Gastroesophageal sphincter (tissue), 3 donors: ENCODE results near the gene CRACR2A.

Experiments
- CTCF ChIP-seq, 4 experiments: fragments of 200-600 bp in 2 of 4; fragments of 450-650 bp in 2 of 4; sonication (generic) in 1 of 4; IDR thresholded peaks; one replicate each; pipeline ENCODE4 v1.5.1; 2017 to 2019; ENCODE audit warnings: antibody characterized with exemption in 4 of 4, mild to moderate bottlenecking in 2 of 4, moderate library complexity in 2 of 4
- EP300 ChIP-seq: sonication (generic); formaldehyde crosslinking; IDR thresholded peaks from one replicate; pipeline ENCODE4 v1.6.1; 2017; ENCODE audit warnings: antibody characterized with exemption, mild to moderate bottlenecking
- POLR2A ChIP-seq, 2 donors: fragments of 450-650 bp; IDR thresholded peaks; one replicate each; pipeline ENCODE4 v1.6.1; 2017; ENCODE audit warnings: antibody characterized with exemption in 2 of 2, mild to moderate bottlenecking in 2 of 2, moderate library complexity in 1 of 2

- TF ChIP-seq CTCF (IDR thresholded peaks at IDR 0.05) (no peak), EP300 (no peak), POLR2A (IDR thresholded peaks at IDR 0.05) (no peak)
Observed at GRCh38 chr12:3634348-3634747, 118.6 kb downstream of the CRACR2A start.
